Activated T-cell treated with anti-CD3 and anti-CD28 coated beads, Interleukin-2, amount 50 U/mL, for 1 hour (primary cell): Measurements from ENCODE around the gene SIDT2.

ENCODE experiments used
- DNase-seq: peaks from one replicate; pipeline ENCODE4 v3.0.0-alpha.2; 2020

Gene SIDT2

DNA sequence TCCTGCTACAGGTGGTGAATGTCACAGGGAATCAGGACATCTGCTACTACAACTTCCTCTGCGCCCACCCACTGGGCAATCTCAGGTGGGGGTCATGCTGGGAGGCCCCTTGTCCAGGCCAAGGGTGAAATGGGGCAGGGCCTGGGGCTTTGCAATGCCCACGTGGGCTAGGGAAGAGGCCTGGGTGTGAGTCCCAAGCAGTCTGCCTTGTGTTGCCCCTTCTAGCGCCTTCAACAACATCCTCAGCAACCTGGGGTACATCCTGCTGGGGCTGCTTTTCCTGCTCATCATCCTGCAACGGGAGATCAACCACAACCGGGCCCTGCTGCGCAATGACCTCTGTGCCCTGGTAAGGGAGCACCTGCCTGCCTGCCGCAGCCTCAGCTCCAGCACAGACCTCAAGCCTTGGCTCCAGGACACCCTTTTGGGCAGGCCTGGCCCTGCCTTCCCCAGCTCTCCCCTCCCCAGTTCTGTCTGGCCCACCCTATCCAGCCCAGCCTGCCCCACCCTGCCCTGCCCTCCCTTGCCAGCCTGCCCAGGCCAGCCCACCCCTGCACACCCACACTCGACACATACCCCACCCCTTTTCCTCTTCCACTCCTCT lies 11.5 kb downstream of the SIDT2 start:
- DNase-seq: no peak

DNA sequence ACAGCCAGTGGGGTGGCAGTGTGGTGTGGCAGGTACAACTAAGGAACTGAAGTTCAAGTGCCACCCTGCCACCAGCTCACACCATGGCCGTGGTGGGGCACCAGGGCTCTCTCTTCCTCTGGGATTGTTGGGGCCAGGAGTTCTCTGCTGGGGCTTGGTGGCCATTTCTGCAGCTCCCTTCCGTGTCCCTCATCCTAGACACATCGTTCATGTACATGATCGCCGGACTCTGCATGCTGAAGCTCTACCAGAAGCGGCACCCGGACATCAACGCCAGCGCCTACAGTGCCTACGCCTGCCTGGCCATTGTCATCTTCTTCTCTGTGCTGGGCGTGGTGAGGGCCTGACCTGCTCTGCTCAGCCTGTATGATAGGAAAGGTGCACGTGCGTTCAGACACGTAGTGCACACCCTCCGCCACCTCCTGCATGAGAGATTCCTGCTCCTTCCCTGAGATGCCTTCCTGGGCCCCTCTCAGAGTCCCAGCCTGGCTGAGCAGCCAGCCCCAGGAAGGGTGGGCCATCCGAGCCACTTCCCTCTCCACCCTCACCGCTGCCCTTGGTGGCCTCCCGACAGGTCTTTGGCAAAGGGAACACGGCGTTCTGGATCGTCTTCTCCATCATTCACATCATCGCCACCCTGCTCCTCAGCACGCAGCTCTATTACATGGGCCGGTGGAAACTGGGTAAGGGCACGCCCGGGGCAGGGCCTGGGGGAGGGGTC lies 13.3 kb downstream of the SIDT2 start:
- DNase-seq: no peak

DNA sequence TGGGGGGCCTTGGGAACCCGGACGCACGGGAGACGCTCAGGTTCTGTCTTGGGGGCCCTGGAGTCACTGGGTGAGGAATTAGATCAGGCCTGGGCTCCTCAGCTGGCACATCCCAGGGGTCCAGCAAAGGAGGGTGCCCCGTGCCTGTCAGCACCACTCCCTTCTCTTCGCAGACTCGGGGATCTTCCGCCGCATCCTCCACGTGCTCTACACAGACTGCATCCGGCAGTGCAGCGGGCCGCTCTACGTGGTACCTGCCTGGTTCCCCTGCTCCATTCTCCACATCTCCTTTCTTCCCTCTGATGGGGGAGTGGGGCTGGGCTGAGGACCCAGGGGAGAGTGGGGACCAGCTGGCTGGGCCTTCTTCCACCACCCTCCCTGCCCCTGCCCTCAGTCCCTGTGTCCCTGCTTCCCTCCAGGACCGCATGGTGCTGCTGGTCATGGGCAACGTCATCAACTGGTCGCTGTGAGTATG lies 13.9 kb downstream of the SIDT2 start:
- no peak for DNase-seq

DNA sequence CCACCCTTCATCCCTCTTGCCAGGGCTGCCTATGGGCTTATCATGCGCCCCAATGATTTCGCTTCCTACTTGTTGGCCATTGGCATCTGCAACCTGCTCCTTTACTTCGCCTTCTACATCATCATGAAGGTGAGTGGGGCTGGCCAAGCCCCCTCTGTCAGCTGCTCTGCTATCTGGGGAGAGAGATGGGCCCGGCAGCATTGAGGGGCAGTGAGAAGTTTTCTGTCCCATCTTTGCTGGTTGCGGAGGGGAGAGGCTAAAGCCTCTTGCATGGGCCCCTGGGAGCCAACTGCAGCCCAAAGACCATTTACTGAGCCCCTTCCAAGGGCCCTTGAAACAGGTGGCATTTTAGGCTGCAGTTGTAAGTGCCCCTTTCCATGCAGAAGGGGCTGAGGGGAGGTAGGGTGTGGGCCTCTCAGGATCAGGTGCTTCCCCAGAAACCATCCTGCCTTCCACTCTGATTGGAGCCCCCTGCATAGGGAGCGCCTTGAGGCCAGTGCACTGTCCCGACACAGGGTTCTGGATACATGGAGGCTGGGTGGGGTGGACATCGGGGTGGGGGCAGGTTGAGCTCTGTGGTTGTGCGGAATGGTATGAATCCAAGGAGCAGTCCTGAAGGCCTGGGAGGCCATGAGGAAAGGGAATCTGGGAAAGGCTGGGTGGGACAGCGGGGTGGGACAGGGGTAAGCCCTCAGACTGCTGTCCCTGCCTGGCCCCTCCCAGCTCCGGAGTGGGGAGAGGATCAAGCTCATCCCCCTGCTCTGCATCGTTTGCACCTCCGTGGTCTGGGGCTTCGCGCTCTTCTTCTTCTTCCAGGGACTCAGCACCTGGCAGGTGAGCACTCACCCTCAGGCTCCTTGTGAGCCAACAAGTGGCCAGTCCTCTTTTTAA lies 14.8 kb downstream of the SIDT2 start:
- DNase-seq: no peak

DNA sequence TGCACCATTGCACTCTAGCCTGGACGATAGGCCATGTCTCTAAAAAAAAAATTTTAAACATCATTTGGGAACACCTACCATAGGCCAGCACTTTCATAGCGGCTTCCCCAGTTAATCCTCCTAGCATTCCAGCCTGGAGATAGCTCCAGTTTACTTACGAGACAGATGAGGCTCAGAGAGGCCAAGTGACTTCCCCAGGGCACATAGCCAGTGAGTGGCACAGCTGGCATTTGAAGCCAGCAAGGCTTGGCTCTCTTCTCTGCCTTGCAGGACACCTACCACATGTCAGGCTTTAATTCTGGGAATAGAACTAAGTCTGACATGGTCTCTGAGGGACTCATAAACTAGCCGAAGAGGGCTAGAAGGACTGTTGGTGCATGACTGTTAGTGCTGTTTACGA lies 15.7 kb downstream of the SIDT2 start:
- DNase-seq: no peak

DNA sequence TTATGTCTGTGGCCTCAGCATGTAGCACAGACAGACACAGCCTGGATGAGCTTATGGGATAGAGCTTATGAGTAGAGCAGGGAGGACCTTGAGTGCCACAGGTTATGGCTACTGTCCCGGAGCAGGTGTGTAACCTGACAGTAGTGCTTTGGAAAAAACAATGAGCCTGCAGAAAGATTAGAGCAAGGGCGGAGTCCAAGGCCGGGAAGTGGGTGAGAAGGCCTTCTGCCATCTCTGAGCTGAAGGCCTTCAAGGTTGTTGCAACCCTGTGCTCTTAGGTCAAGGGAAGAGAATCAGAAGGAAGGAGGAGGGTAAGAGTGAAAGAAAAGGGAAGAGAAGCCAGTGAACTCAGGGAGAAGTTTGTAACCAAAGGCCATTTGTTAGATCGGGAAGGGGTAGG lies 16.7 kb downstream of the SIDT2 start:
- no peak for DNase-seq

DNA sequence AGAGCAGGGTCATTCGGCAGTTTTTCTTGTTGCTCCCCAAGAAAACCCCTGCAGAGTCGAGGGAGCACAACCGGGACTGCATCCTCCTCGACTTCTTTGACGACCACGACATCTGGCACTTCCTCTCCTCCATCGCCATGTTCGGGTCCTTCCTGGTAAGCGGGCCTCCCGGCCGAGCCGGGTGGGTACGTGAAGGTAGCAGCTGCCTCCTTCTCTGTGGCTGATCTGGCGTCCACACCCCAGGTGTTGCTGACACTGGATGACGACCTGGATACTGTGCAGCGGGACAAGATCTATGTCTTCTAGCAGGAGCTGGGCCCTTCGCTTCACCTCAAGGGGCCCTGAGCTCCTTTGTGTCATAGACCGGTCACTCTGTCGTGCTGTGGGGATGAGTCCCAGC lies 17.2 kb downstream of the SIDT2 start:
- no peak for DNase-seq

DNA sequence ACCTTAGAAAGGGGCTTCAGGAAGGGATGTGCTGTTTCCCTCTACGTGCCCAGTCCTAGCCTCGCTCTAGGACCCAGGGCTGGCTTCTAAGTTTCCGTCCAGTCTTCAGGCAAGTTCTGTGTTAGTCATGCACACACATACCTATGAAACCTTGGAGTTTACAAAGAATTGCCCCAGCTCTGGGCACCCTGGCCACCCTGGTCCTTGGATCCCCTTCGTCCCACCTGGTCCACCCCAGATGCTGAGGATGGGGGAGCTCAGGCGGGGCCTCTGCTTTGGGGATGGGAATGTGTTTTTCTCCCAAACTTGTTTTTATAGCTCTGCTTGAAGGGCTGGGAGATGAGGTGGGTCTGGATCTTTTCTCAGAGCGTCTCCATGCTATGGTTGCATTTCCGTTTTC lies 18.5 kb downstream of the SIDT2 start:
- no peak for DNase-seq

DNA sequence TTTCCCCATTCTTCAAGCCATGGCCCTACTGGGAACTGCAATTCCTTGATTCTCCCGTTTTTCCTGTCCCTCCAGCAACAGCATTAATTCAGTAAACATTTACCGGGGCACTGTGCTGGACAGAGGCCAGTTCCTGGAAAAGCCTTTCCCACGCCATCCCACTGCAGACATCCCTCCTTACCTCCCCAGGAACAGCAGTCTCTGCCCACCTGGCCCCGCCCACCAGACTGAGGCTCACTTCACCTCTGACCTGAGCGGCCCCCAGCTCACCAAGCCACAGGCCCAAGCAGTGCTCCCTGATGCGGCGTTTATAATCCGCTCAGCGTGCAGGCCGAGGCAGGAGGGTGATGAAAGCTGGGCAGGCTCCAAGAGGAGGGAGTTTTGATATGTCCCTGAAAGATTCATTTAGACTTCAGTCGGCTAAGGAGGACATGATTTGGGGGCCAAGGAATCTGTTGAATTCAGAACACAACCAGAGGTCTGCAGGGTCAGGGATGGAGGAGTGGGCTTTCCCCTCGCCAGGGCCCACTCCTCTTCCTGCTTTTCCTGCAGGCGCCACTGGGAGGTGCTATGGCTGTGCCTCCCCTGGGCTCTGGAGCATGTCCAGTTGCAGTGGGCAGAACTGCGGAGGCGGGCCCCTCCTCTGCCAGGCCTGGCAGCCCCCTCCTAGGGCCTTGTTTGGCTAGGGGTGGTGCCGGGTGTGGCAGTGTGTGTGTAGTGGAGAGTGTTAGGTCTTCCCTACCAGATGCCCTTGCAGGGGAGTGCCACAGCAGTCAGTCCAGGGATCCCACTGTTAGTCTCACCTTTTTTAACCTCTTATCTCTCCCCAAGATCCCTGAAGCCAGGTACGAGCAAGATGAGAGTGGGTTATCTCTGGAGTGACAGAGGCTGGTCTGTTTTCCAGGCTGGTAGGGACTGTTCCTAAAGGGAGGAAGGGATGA lies 19.2 kb downstream of the SIDT2 start:
- DNase-seq: no peak

DNA sequence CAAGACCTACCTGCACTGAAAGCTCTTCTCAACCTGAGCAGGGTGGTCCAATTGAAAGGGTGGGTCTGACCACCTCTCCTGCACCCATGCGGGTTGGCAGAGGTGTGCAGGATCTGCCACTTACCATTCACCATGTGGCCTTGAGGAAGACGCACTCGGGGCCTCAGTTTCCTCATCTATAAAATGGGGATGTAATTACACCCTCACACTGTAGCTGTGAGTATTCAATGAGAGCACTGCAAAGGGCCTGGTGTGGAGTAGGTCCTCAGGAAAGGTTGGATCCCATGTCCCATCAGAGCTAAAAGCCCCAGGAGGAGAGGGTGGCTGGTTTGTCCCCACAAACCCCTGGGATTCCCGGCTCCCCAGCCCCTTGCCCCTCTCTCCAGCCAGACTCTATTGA lies 20.1 kb downstream of the SIDT2 start:
- DNase-seq: no peak

DNA sequence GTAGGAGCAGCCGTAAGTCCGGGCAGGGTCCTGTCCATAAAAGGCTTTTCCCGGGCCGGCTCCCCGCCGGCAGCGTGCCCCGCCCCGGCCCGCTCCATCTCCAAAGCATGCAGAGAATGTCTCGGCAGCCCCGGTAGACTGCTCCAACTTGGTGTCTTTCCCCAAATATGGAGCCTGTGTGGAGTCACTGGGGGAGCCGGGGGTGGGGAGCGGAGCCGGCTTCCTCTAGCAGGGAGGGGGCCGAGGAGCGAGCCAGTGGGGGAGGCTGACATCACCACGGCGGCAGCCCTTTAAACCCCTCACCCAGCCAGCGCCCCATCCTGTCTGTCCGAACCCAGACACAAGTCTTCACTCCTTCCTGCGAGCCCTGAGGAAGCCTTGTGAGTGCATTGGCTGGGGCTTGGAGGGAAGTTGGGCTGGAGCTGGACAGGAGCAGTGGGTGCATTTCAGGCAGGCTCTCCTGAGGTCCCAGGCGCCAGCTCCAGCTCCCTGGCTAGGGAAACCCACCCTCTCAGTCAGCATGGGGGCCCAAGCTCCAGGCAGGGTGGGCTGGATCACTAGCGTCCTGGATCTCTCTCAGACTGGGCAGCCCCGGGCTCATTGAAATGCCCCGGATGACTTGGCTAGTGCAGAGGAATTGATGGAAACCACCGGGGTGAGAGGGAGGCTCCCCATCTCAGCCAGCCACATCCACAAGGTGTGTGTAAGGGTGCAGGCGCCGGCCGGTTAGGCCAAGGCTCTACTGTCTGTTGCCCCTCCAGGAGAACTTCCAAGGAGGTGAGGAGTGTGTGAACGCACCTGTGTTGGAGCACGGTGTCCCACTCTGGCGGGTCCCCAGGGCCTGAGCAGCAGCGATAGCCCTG lies 20.7 kb downstream of the SIDT2 start, which contains the start of gene TAGLN:
Gene TAGLN (plus strand): TSS at position 318 of the 863 bp plus-strand sequence. CDS start 3,644 bp downstream, outside the sequence.
- no peak for DNase-seq

DNA sequence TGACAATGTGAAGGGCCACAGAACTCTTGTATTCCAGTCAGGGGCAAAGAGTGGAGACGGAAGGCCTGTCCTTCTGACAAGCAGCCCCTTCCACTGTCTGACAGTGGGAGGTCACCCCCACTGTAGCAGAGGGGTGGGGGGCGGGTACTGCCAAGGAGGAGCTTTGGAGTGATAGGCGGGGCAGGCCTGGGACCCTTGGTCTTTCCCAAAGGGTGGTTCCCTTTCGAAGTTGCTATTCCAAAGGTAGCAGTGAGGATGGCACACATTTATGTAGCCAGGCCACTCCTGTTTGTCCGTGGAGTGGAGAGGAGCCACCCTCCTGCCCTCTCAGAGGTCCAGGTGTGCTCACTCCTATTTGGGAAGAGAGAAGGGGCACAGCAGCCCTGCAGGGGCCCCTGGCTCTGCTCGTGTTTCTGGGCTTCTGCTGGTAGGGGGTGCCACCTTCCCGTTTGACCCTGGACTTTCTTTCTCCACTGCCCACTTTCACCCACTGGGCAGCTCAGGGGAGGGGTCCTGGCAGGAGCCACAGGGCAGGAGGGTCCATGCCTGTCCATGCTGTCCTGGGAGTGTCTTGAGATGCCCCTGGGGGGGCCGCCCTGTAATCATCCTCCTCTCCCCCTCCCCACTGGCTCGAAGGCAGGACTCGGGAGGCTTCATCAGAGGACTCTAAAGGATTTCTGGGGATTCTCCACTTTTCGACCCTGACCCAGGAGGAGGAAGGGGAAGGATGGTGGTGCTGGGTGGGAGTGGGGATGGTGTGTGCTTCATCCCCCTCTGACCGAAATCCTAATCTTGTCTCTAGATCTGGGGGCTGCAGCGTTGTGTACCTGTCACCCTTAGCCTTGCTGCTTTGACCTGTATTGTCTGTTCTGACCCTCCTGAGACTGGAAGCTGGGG lies 21.6 kb downstream of the SIDT2 start:
- DNase-seq: no peak

DNA sequence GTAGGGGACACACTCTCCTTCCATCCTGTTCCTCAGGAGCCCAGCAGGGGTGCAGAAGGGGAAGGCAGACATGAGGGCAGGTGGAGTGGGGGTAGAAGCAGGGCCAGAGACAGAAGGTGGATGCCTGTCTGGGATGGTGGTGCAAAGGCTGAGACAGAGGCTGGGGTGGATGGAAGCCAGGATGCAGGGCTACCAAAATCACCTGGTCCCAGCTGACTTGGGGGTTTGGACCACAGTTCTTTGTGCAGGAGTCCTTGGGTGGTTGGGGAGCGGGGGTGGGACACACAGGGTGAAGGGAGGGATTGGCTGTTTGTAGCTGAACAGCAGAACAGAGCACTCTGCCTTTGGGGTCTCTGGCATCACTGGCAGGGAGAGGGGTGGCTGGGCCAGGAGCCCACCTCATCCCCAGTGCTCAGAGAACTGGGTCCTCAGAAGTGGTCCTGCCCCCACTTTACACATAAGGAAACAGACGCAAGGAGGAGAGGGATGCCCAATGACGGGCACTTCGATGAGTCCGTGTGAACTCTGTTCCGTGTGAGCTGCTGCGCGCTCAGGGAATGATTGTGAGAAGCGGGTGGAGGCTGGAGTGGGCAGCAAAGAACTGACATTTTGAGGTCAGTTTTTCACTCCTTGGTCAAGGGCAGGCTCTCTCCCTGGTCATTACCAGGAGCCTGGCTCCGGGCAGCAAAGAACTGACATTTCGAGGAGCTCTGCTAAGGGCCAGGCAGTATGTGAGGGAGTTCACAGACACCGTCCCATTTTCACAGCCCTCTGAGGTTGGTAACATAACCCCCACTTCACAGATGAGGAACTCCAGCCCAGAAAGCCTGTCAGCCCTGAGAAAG lies 22.5 kb downstream of the SIDT2 start:
- no peak for DNase-seq

DNA sequence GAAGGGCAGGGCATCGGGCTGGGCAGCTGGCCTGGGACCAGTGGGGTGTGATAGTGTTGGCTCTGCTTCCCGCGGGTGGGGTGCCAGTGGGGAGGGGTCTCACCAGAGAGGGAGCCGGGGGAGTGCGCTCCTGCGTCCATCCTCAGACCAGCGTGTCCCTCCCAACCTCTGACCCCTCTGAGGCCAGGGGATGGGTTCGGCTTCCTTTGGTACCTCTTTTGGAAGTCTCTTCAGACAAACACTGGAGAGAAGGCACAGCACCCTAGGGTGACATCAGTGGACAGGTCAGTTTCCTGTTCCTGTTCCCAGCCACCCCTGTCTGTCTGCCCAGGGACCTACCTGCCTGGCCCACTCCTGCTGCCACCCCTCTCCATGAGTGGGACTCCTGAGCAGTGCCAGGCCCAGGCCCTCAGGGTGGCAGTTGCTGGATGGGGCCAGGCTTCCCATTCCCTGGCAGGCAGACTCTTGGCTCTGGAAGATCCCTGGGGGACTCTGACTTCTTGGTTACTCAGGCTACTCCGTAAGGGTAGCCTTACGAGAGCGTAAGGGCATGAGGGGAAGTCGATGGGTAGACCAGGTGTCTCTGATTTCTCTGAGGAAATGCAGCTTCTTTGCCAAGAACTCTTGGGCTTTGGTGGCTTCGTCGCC lies 23.2 kb downstream of the SIDT2 start:
- DNase-seq: no peak

DNA sequence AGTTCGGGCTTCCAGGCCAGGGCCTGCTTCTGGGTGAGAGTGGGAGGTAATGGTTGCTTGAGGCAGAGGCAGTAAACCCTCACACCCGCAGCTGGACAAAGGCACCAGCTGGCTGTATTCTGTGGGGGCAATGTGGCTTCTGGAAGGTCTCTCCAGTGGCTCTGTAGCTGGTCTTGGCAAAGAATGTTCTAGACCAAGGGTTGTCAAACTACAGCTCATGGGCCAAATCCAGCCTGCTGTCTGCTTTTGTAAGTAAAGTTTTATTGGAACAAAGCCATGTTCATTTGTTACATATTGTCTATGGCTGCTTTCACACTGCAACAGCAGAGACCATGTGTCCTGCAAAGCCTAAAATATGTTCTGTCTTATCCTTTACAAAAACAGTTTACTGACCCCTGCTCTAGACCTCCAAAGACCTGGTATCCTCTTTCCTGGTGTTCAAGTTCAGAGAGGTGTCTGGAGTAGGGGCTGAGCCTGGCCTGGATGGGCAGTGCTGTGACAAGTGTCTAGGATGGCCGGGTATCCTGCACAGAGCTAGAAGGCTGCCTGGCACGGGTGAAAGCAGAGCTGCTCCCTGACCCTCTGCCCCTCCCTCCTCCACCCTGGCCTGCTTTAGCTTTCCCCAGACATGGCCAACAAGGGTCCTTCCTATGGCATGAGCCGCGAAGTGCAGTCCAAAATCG lies 24.0 kb downstream of the SIDT2 start:
- DNase-seq: no peak

DNA sequence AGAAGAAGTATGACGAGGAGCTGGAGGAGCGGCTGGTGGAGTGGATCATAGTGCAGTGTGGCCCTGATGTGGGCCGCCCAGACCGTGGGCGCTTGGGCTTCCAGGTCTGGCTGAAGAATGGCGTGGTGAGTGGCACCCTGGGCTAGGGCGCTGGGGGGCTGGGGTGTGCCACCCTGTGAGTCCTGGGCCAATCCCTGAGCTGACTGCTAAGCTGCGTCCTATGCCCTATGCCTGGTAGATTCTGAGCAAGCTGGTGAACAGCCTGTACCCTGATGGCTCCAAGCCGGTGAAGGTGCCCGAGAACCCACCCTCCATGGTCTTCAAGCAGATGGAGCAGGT lies 24.5 kb downstream of the SIDT2 start:
- no peak for DNase-seq

DNA sequence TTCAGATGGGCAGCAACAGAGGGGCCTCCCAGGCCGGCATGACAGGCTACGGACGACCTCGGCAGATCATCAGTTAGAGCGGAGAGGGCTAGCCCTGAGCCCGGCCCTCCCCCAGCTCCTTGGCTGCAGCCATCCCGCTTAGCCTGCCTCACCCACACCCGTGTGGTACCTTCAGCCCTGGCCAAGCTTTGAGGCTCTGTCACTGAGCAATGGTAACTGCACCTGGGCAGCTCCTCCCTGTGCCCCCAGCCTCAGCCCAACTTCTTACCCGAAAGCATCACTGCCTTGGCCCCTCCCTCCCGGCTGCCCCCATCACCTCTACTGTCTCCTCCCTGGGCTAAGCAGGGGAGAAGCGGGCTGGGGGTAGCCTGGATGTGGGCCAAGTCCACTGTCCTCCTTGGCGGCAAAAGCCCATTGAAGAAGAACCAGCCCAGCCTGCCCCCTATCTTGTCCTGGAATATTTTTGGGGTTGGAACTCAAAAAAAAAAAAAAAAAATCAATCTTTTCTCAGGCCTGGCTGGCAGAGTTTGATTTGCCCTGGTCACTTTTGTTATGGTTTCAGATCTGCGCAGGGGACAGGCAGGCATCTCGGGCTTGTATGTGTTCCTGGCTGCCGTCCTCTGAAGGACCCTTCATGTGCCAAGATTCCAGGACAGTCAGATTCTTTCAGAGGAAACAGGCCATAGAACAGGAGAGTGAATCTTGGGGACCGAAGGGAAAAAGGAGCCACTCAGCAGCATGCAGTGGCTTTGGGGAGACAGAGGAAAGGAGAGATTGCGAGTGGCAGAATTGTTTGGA lies 25.9 kb downstream of the SIDT2 start:
- DNase-seq: no peak
